Panc1 (cell line): ENCODE data around the gene CORO1C. TPM values are rescaled to one million over a fixed set of nuclear protein-coding genes. Genes with fewer than 3 reads are reported as not detected.

ENCODE experiments used
- ATAC-seq: fragments of 200-7000 bp; cut with Tn5 transposase; 2 replicates; pipeline ENCODE4 v1.9.1; 2020; ENCODE audit warnings: mild to moderate bottlenecking, moderate library complexity
- BruUV-seq: library from RNA; stranded (reverse); fragments of 400-500 nt; replicated peaks from 2 replicates; lab custom pipeline; 2021; lab: Mats Ljungman, UMichigan
- CTCF ChIA-PET: fragments of 300-600 bp; sonication (Branson Sonifier 250); formaldehyde crosslinking; loops from one replicate; lab custom pipeline; 2022; ENCODE audit warnings: antibody characterized with exemption; lab: Charles Lee
- POLR2A ChIA-PET: fragments of 300-600 bp; sonication (Branson Sonifier 250); formaldehyde crosslinking; loops from one replicate; lab custom pipeline; 2022; ENCODE audit warnings: antibody characterized with exemption; lab: Charles Lee
- DNase-seq: peaks from one replicate; pipeline ENCODE4 v3.0.0-alpha.2; 2010; ENCODE audit warnings: low read depth, low spot score
- H3K27ac ChIP-seq: 2 replicates; pipeline ENCODE4 v1.5.1; 2011; ENCODE audit warnings: mild to moderate bottlenecking, low read length, inconsistent platforms
- H3K27me3 ChIP-seq: fragments of 200-500 bp; sonication (Bioruptor generic); 2 replicates; pipeline ENCODE4 v1.6.0; 2014; ENCODE audit warnings: low read length, inconsistent platforms; ENCODE audit not compliant: control insufficient read depth, insufficient read depth
- H3K36me3 ChIP-seq: fragments of 200-500 bp; sonication (Bioruptor generic); 2 replicates; pipeline ENCODE4 v1.5.1; 2014; ENCODE audit warnings: inconsistent platforms, mild to moderate bottlenecking, low read length, moderate library complexity; ENCODE audit not compliant: control insufficient read depth, insufficient read depth
- H3K4me1 ChIP-seq: 2 replicates; pipeline ENCODE4 v1.5.1; 2011; ENCODE audit warnings: inconsistent platforms, mild to moderate bottlenecking, low read length, moderate library complexity; ENCODE audit not compliant: control insufficient read depth, insufficient read depth
- H3K4me3 ChIP-seq, 2 experiments: 2 replicates each; pipeline ENCODE4 v1.5.1; 2011 to 2012; ENCODE audit warnings: low read depth in 2 of 2, low read length in 2 of 2, mild to moderate bottlenecking in 2 of 2, inconsistent platforms in 1 of 2, moderate library complexity in 1 of 2
- H3K9me3 ChIP-seq: fragments of 200-500 bp; sonication (Bioruptor generic); 2 replicates; pipeline ENCODE4 v1.5.1; 2014; ENCODE audit warnings: low read depth, mild to moderate bottlenecking, inconsistent platforms, low read length, moderate library complexity; ENCODE audit not compliant: control insufficient read depth, insufficient read depth
- CTCF ChIP-seq: fragments of 450-650 bp; IDR thresholded peaks from 2 replicates; pipeline ENCODE4 v1.5.1; 2017; ENCODE audit warnings: mild to moderate bottlenecking
- POLR2AphosphoS5 ChIP-seq: IDR thresholded peaks from 2 replicates; pipeline ENCODE4 v1.6.1; 2012; ENCODE audit warnings: mild to moderate bottlenecking, low read depth, low read length, moderate library complexity
- REST ChIP-seq, 2 experiments: IDR thresholded peaks; 2 replicates each; pipeline ENCODE4 v1.6.1; 2011 to 2012; ENCODE audit warnings: low read depth in 2 of 2, control low read depth in 1 of 2, low read length in 1 of 2, mild to moderate bottlenecking in 1 of 2, moderate library complexity in 1 of 2; ENCODE audit not compliant: insufficient read depth in 1 of 2
- SIN3A ChIP-seq: IDR thresholded peaks from 2 replicates; pipeline ENCODE4 v1.6.1; 2012; ENCODE audit warnings: low read depth, mild to moderate bottlenecking, low read length, moderate library complexity, borderline replicate concordance; ENCODE audit not compliant: insufficient read depth
- TCF7L2 ChIP-seq: IDR thresholded peaks from 2 replicates; pipeline ENCODE4 v1.6.1; 2011; ENCODE audit warnings: mild to moderate bottlenecking, low read depth, low read length, inconsistent platforms
- in situ Hi-C: cut with HindIII; loops from 2 replicates; pipeline ENCODE4 v1.10.0; 2016; ENCODE audit warnings: low sequenced_read_pairs, low pct_unique_long_range_greater_than_20kb
- intact Hi-C: fragments of 100-400 bp; cut with micrococcal nuclease; formaldehyde crosslinking; loops from one replicate; pipeline ENCODE4 v1.10.0; 2022; ENCODE audit not compliant: unreplicated experiment
- total RNA-seq: library from RNA; stranded (reverse); gene quantifications from one replicate; pipeline ENCODE4 v1.2.1, GENCODE V29; 2021; ENCODE audit not compliant: unreplicated experiment

Gene CORO1C
- total RNA-seq, 1 experiment from 2014 or later: 165 TPM

- TF ChIP-seq REST (IDR thresholded peaks at IDR 0.05; ENCODE audit: insufficient read depth in 1 of 2, low read depth in 2 of 2, low read length in 1 of 2) (no peak), SIN3A (no peak), CTCF (no peak), TCF7L2 (no peak), POLR2AphosphoS5 (no peak)
- H3K27ac ChIP-seq: no peak overlapping the region
Measured at GRCh38 chr12:108697905-108698304, 33.4 kb downstream of the CORO1C start.

GRCh38 chr12:108696996-108697290, 34.4 kb downstream of the CORO1C start:
- intact Hi-C loops: no loop called here
- Histone ChIP-seq H3K27me3 (no peaks in the 10 kb centered on the region), H3K27ac (no peak overlapping the region), H3K36me3 (peaks cover 22% of the 10 kb centered on the region; the same call in 1 of the 2 replicates), H3K4me1 (peaks cover 16% of the 10 kb centered on the region), H3K9me3 (no peaks in the 10 kb centered on the region), H3K4me3 (no peak overlapping the region)
- ChIA-PET POLR2A (no interaction called here), CTCF (no interaction called here)
- in situ Hi-C loops: no loop called here
- BruUV-seq: no TSS peak
- no peak for DNase-seq
- ATAC-seq: no peak
- TF ChIP-seq TCF7L2 (no peak), SIN3A (no peak), POLR2AphosphoS5 (no peak)

More at GRCh38 chr12:108697905-108698304, 33.4 kb downstream of the CORO1C start:
- peaks cover 22% of the 10 kb centered on the region; the same call in 1 of the 2 replicates for H3K36me3 ChIP-seq
- ChIA-PET POLR2A (no interaction called here), CTCF (no interaction called here)
- intact Hi-C loops (no loop called here), in situ Hi-C loops (no loop called here)
- no peaks in the 10 kb centered on the region for H3K9me3 ChIP-seq
- H3K4me1 ChIP-seq: peaks cover 8% of the 10 kb centered on the region; the same call in 1 of the 2 replicates
- no TSS peak for BruUV-seq
- no peaks in the 10 kb centered on the region for H3K27me3 ChIP-seq
- no peak for ATAC-seq
- H3K4me3 ChIP-seq: no peak overlapping the region
- DNase-seq: no peak
